Measurements from ENCODE around the gene ELMO2.
A peak's percentile ranks its signal among the peaks of the same experiment; 100 is the strongest.

Gene ELMO2

GRCh38 chr20:46330831-46331371 is 75.5 kb downstream of the ELMO2 start:
- no peak for DNase-seq

DNA sequence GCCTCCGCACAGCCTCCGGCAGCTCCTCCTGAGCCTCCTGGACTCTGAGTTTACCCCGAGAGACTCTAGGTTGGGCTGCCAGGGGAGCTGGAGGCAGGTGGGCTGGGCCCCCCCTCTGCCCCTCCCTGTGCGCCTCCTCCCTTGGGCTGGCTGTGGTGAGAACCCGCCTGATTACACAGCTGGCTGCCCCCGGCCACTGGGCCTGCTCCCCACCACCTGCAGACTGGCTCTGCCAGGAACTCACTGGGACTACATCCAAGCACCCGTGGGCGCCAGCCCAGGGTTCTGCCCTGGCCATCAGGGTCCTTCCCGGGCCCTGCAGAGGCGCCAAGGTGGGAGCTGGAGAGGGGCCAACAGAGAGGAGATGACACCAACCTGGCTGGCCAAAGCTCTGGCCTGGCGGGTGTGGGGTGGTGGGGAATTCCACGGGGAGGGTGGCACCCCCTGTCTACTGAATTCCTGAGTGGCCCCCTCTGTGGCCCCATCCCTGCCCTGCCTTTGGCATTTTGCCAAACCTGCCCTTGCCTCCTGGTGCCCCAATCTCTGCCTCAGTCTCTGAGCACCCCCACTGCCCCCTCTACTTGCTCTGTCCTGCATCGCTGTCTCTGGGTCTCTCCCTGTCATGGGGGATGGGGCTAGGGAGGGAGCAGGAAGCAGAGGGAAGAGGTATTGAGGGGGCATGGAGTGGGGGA is 76.2 kb downstream of the ELMO2 start:
- peak; percentile 93 for DNase-seq

- DNase-seq: no peak
Observed at GRCh38 chr20:46328200-46328882, 78.1 kb downstream of the ELMO2 start.

DNA sequence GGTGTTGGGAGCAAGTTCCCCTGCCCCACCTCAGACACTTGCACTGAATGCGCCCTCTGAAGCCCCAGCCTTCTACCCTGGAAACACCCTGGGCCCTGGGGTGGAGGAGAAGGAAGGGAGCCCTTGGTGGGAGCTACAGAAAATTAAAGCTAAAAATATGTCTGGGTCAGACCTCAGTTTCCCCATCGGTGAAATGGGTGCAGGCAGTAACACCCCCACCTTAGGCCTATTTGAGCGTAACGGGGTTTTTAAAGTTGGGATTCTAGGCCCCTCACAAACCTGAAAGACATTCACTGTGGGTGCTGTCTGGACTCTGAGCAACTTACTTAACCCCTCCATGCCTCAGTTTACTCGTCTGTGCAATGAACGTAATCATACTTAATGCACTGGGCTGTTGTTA is 78.9 kb downstream of the ELMO2 start:
- no peak for DNase-seq

GRCh38 chr20:46325789-46326188 is 80.6 kb downstream of the ELMO2 start:
- DNase-seq: no peak

GRCh38 chr20:46324960-46325703 is 81.3 kb downstream of the ELMO2 start:
- DNase-seq: peak; percentile 7

DNA sequence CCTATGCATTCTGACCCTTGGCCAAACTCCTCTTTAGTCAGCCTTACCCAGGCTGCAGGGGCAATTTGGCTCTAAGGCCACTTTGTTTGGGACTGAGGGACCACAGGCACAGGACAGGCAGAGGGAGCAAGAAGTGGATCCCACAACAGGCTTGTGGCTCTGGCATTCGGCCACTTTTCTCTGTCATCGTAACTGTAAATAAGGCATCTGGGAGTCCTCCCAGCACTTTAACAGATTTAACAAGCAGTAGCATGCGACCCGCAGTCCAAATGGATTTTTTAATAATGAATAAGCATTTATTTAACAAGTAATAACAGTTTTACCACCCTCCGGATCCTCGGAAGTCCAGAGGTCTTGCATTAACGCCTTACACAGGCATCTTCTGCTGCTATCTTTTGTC is 82.0 kb downstream of the ELMO2 start:
- no peak for DNase-seq

- DNase-seq: no peak
Observed at GRCh38 chr20:46323557-46323956, 82.9 kb downstream of the ELMO2 start.

DNA sequence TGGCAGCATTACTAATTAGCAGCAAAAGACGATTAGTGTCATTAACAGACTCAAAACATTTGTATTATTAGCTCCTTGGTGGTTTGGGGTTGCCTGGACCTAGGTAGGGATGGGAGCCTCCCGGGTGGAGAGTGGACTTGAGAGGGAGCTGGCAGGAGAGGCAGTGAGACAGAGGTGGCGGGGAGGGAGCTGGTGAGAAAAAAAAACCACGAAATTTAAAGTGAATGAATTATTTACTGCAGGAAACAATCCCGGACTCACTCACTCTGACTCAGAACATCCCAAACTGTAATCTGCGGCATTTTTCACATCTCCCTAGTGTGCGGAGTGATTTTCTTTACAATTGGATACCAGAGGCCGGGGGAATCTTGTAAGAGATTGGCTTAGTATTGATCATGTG is 83.8 kb downstream of the ELMO2 start:
- no peak for DNase-seq

DNA sequence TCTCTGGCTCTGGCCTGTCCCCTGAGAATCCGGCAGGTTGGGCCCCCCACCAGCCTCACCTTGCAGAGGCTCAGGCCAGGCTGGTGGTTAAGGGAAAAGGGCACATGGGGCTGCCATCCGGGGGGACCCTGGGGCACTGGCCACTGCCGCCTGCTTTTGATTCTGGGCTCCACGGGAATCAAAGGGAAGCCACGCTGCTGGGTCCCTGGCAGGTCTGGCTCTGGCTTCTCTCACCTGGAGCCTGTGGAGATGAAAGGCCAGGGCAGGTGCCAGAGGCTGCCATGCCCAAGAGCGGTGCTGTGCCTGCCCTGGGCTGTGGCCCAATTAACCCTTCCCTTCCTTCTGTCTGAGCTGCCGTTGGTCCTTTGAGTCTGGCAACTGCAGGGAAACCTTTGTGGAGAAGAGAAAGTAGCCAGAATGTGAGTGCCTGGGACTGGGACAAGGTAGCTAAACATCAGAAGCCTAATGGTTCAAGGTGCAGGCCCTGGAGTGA is 88.7 kb downstream of the ELMO2 start:
- DNase-seq: peak; percentile 63

DNA sequence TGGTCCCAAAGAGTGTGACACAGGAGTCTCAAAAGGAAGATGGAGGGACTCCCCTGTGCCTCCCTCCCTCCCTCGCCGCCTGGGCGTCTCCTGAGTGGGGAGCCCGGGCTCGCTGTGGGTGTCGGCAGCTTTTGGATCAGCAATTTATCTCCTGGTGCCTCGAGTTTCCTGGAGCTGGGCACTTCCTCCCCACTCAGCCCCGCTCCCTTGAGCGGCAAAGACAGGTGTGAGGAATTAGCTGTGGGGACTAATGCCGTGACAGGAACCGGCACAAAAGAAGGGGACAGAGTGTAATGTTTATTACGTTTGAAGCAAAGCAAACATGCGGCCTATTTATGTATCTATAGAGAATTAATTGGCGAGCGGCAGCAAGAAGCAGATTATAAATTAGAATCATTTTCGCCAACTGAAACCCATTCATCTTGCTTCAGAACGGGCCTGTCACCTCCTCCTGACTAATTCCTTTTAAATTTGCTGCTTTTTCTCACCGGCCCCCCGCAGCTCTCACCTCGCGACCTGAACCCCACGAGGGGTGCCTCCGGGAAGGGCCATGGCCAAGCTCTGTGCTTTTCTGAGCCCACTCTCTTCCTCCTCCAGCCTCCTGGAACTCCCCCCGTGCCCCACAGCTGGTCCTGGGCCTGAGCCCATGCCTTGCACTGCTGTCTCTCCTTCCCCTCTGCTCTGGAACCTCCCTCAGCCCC is 89.3 kb downstream of the ELMO2 start:
- peak; percentile 40 for DNase-seq
